ACHN (cell line): ENCODE data around the gene CCNC.

Source experiments
- DNase-seq: peaks from one replicate; pipeline ENCODE4 v3.0.0-alpha.2; 2015
- in situ Hi-C: cut with HindIII; loops from 2 replicates; pipeline ENCODE4 v1.10.0; 2017; ENCODE audit warnings: low sequenced_read_pairs, low pct_ligation_motif_present, low pct_unique_long_range_greater_than_20kb

CCNC gene

DNA sequence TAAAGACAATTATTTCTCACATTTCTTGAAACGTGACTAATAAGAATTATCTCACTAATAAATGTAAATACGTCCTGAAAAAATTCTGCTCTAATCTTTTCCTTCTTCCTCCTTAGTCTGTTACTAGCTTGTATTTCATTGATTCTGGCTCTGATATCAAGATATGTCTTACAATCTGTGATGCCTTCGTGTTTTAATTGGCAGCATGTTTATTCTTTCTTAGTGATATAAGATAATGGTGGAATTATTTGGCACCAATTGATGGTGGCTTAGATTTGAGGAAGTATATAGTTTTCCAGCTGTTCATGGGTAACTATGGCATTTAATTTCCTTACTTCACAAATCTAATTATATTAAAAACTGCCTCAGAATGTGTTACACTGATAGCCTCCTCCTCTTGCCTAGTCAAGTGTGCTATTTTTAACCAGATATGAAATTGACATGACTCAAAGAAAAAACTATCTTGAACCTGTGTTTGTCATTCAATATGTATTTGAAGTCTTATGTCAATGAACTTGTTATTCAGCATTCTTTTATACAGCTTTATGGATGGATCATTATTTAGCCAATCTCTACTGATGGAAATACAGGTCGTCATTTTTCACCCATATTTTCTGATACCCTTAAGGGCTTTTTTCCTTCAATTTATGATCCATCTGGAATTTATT lies 5.3 kb downstream of the CCNC start:
- in situ Hi-C loops = no loop called here
- DNase-seq = no peak

DNA sequence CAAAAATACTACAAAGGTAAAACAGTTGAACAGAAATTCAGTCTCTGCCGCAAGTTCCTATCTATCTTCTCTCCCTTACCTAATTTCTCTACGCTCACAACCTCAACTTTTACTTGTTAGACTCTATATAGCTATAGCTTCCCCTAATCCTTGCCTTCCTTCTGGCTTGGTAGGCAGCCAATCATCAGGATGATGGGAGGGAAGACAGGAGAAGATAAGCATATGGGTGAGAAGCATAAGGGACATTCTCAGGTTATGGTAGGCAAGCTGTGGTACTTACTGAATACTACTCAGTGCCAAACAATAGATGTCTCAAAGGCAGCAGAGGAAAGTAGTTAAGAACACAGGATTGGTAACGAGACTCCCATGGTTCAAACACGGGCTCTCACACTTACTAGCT lies 7.8 kb downstream of the CCNC start:
- no peak for DNase-seq
- in situ Hi-C loops = no loop called here

DNA sequence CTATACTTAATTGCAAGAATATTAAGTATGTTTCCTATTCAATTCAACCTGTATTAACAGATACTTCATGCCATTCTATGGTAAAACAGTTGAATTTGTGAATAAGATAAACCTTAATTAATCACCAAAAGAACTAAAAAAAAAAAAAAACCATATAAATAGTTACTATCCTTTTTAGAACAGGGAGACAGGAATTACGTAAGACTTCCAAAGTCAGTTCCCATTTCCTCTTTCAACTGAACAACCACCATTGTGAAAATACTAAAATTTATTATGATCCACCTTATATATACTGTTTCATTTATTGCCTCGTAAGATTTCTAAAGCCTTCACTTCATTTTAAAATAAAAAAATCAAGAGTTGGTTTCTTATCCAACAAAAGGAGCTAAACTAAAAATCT lies 9.4 kb downstream of the CCNC start:
- in situ Hi-C loops = no loop called here
- no peak for DNase-seq

DNA sequence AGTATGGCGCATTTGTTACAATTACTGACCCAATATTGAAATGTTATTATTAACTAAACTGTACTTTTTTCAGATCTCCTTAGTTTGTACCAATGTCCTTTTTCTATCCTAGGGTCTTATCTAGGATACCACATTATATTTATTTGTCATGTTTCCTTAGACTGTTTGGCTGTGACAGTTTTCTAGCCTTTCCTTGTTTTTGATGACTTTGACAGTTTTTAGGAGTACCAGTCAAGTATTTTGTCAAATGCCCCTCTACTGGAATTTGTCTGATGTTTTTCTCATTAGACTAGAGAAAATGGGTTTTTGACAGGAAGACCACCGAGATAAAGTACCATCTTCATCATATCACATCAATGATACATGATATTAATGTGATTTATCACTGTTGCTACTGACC lies 14.6 kb downstream of the CCNC start:
- in situ Hi-C loops = no loop called here
- DNase-seq = no peak

DNA sequence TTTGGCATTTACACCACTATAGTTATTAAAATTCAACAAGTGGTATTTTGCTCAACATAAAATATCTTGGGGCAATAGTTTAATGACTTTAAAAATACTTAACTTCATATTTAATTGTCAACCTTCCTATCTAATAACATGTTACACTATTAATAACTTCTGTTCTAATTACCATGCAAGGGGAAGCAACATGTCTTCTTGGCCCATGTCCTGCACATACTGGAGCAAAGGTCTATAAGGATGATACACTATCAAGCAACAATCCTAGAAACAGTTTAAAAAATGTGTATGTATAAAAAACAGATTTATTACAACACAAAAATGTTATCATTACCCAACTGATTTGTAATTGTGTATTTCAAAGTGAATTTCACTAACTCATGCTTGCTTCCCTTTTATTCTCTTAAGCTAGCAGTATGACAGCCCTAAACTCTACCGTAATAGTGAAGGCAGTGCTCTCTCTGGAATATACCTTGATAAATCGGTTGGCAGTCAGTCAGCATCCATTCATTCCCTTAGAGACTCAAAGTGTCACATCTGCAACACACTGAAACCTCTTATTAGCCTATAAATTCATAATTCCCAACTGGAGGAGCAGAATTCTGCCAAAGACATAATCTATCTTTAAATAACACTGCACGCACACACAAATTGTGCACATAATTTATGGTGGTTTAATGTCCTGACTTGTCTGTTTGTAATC lies 18.3 kb downstream of the CCNC start:
- DNase-seq = no peak
- in situ Hi-C loops = no loop called here

DNA sequence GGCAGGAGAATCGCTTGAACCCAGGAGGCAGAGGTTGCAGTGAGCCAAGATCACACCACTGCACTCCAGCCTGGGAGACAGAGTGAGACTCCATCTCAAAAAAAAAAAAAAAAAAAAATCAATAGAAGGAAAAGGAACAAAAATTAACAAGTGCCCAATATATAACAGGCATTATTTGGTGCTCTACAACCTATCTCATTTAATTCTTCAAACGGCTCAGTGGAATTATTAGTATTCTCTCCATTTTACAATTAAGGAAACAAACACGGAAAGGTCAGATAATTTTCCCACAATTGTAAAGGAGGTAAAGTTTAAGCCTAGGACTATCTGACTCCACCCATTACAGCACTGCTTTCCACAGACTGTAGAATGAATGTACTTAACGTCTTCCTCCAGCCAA lies 19.8 kb downstream of the CCNC start:
- DNase-seq = no peak
- in situ Hi-C loops = no loop called here

DNA sequence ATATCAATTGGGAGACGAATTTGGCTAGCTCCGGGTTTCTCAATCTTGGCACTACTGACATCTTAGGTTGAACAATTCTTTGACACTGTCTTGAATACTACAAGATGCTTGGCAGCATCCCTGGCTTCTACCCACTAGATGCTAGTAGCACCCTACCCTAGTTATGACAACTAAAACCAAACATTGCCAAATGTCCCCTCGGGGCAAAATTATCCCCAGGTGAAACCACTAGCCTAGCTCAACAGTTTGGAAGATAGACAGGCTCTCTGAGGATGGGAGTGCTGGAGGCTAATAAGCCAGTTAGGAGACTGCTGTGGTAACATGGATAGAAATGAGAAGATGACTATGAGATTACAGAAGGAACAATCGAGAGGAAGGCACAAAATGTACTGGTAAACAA lies 20.9 kb downstream of the CCNC start:
- in situ Hi-C loops = no loop called here
- no peak for DNase-seq

DNA sequence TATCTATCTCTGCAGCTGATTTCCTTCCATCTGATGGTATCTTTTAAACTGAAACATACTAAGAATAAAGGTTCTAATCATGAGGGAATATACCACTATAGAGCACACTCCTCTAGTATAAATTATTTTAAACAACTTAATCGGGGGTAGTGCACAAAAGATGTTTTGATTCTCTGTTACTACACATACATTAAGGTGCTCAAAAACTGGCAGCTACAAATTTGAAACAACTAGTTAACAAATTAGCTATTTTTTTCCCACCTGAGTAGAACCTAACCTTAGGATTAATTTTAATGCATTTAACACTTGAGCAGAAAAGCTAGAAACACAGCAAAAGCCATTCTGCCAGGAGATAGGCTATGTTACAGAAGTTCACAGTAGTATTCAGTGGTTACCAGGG lies 23.0 kb downstream of the CCNC start:
- in situ Hi-C loops = no loop called here
- DNase-seq = no peak

DNA sequence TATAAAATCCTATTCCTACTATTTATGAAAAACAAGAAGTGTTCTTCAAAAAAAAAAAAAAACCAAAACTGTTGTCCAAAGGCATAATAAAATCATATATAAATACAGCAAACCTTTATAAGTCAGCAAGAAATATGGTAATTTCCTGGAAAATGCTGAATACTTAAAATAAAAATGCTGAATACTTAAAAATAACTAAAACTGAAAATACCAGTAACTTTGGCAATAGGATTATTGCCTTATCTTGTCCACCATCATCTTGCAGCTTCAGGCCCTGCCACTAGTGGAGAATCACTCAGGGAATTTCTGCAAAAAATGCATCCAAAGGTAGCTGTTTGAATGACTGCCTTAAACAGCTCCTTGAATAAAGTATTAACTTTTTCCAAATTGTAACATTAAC lies 24.5 kb downstream of the CCNC start:
- in situ Hi-C loops = no loop called here
- no peak for DNase-seq

DNA sequence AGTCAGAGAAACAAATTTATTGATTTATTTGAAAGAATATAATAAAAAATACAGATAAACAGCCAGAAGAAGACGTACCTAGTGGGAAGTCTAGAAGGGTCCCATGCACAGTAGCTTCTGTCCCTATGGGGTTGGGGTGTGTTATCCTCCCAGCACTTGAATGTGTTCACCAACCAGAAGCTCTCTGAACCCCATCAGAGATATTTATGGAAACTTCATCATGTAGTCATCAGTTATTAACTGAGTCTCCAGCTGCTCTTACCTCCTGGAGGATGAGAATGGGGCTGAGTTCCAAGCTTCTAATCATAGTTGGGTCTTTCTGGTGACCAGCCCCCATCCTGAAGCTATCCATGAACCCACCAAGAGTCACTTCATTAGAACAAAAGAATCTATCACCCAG lies 37.8 kb downstream of the CCNC start:
- DNase-seq = no peak
- in situ Hi-C loops = no loop called here

DNA sequence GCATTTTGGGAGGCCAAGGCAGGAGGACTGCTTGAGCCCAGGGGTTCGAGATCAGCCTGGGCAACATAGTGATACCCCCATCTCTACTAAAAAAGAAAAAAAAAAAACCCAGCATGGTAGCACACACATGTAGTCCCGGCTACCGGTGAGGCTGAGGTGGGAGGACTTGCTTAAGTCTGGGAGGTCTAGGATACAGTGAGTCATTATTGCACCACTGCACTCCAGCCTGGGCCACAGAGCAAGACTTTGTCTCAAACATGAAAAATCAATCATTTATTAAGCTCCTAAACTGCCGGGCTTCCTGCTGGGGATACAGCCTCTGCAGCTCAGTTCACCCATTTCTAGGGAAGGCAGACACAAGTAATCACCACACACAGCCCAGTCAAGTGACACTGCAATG lies 45.9 kb downstream of the CCNC start:
- DNase-seq = peak; percentile 86
- in situ Hi-C loops = no loop called here

DNA sequence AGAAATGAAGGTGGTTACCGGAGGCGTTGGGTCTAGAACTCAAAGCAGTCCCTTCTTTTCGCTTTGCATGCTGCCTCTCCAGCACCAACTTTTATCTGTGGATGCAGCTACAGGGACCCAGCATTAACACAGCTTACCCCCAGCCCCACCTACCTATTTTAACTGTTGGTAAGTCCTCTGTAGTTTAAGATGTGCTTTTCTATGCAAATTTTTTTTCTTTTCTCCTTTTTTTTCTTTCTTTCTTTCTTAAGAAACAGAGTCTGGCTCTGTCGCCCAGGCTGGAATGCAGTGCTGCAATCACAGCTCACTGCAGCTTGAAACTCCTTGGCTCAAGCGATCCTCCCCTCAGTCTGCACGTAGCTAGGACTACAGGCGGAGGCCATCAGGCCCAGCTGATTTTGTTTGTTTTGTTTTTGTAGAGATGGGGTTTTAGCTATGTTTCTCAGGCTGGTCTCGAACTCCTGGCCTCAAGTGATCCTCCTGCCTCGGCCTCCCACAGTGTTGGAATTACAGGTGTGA lies 46.8 kb downstream of the CCNC start:
- in situ Hi-C loops = no loop called here
- DNase-seq = peak; percentile 39

DNA sequence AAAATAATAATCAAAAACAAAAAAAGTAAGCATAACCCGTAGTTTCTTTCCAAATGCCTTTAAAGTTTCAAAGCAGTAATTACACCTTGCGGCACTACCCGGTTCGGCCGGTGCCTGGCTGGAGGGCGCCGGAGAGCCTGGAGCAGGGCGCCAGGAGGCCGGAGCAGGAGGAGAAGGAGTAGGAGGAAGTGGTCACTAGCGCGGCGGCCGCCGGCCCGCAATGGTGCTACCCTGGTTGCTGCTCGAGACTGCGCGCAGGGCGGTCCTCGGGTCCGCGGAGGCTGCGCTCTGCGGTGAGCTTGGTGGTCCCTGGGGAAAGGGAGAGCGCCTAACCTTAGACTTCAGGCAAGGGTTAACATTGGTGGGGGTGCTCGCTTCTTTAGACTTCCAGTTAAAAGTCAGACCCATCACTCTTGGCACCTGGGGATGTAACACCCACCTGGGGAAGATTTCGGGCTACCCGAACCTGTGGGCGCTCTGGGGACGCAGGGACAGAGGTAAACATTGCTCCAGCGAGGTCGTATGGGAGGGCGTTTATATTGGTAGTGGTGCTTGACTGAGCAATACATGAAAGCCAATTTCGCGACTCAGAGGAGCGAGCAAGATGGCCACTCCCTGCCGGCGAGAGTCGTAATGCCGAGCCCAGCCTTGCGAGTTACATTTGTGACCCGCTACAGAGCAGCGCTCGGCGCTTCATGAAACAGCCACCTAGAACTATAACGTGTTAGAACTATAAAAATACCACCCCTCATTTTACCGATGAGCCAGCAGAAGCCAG lies 47.4 kb downstream of the CCNC start:
- DNase-seq = peak; percentile 86
- in situ Hi-C loops = no loop called here

DNA sequence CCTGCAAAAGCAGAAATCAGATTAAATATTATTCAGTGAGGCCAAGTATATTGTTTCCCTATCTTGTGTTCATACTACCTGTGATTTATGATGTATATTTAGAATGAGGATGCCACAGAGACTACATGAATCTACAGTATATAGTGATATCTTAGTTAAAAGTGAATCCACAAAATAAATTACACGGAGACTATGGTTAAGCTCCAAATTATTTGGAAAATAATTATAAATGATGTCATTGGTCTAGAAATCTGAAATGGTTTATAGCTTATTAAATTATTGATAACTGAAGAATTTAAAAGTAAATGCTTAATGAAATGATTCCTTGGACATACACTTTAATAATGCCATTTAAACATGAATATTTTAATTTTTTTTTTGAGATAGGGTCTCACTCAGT lies 49.0 kb downstream of the CCNC start:
- in situ Hi-C loops = no loop called here
- DNase-seq = no peak

DNA sequence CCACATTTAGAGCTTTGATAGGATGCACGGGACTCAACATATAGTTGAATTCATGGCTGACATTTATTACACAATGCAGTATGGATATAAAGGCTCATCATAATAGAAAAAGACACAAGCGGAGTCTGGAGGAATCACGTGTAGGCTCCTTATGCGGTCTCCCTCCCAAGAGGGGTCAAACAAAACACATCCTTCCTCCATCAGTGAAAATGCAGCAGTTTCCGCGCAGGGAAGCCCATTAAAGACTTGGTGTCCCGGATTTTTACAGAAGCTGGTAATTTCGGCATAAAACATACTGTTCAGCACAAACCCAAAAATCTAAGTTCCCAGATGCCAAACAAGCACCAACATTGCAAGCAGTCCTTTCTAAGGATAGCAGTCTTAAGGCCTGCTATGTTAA lies 54.4 kb downstream of the CCNC start:
- no peak for DNase-seq
- in situ Hi-C loops = no loop called here

DNA sequence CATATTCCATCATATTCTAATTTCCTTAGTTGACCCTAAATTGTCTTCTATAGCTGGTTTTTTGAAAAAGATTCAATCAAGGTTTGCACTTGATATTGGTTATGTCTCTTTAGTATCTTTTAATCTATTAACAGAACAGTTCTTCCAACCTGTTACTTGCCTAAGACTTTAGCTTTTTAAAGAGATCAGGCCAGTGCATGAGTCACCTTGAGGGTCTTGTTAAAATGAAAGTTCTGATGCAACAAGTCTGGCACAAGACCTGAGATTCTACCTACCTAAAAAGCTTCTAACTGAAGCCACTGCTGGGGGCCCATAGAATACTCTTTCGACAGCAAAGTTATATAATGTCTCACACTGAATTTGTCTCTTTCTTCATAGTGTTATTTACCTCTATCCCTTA lies 56.4 kb downstream of the CCNC start:
- DNase-seq = no peak
- in situ Hi-C loops = no loop called here

DNA sequence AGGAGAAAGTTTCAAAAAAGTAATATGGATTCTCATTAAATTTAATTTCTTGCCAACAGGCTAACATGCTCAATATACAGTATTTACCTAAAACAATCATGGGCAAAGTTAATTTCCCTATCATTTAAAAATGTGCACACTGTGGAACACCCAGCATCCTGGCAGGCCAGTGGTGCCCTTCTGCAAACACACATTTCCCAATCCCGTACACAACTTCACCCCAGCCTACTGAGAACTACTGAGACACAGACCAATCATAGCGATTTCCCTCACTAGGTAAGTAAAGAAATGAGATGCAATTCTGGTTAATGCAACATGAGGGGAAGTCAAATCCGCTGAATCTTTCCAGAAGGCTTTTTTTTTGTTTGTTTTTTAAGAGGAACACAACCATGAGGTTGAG lies 60.8 kb downstream of the CCNC start:
- in situ Hi-C loops = no loop called here
- no peak for DNase-seq

DNA sequence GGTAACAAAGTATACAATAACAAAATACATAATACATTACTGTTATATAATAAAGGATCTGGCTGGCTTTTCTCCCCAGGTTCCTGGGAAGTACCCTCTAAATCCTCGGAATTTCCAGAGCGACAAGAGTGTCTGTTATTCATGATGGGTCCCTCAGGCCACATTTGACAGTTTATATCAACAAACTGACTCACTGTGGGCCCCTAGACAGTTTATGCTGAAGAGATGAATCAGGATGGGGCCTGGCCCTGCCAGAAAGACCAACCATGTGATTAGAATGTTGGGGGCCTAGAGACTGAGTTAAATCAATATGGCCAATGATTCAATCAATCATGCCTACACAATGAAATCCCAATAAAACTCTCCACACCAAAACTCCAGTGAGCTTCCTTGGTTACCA lies 66.7 kb downstream of the CCNC start:
- in situ Hi-C loops = no loop called here
- no peak for DNase-seq

DNA sequence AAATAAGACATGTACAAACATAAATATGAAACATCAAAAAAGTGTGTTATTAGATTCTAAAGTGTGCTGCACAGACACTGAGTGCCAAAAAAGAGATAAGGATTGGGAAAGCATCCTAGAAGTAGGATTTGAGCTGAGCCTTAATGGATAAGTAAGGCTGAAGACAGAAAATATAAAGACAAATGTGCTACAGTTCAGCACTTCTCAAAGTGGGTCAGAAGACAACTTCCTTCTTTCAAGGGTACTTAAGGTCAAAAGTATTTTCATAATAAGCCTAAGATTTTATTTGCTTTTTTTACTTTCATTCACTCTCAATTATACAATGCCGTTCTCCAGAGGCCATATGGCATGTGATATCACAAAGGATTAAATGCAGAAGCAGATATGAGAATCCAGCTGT lies 70.0 kb downstream of the CCNC start:
- in situ Hi-C loops = no loop called here
- DNase-seq = no peak

DNA sequence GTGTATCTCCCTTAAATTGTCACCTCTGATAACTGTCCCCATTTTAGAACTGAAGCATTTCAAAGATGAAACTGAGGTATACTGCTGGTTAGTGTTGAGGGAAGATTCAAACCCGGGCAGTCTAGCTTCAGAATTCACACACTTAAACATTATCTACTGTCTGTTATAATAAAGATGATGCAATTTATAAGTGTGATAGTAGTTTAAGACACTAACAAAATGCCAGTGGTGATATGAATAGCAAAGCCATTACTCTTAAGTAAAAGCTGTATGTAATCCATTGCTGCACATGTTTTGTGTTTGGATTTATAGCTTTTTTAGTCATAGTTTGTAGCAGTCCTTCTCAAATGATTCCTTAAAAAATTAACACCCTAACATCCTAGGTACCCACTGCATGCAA lies 73.0 kb downstream of the CCNC start:
- in situ Hi-C loops = no loop called here

More for the DNA sequence above, 73.0 kb downstream of the CCNC start:
- no peak for DNase-seq
